Inflammatory macrophage treated with lipopolysaccharide for 1 hour (primary cell): Measurements from ENCODE around the gene AAMP.
"Not testable (repeated sequence)": the region's sequence is repeated elsewhere in the genome, so short reads cannot be mapped to it uniquely, and the experiment has no call there.

Experiments
- DNase-seq, 2 donors: peaks; one replicate each; pipeline ENCODE4 v3.0.0-alpha.2; 2020 to 2022

AAMP gene

GRCh38 chr2:218273908-218274249 is 3.9 kb upstream of the AAMP start:
- no peak for DNase-seq

GRCh38 chr2:218273214-218273907 is 3.4 kb upstream of the AAMP start:
- not testable (repeated sequence) for DNase-seq

- DNase-seq, result peak; percentile 73 to 86
These were observed 2.7 kb upstream of the AAMP start for GRCh38 chr2:218272531-218273212.

- no peak for DNase-seq
These were observed 2.1 kb upstream of the AAMP start for GRCh38 chr2:218271865-218272530.

- DNase-seq, result no peak
These were observed 1.5 kb upstream of the AAMP start for GRCh38 chr2:218271487-218271797.

GRCh38 chr2:218270721-218271486 is 967 bp upstream of the AAMP start:
- DNase-seq, result no peak

GRCh38 chr2:218267259-218267658 is 2.7 kb downstream of the AAMP start:
- no peak for DNase-seq

GRCh38 chr2:218266316-218266979 is 3.5 kb downstream of the AAMP start:
- no peak for DNase-seq

GRCh38 chr2:218265626-218266025 is 4.3 kb downstream of the AAMP start:
- DNase-seq, result no peak

- no peak for DNase-seq
These were observed 5.0 kb downstream of the AAMP start for GRCh38 chr2:218264773-218265561.

- DNase-seq, result peak; percentile 60 to 79
These were observed 5.9 kb downstream of the AAMP start for GRCh38 chr2:218263817-218264641.

- no peak for DNase-seq
These were observed 7.0 kb downstream of the AAMP start for GRCh38 chr2:218262631-218263586.

GRCh38 chr2:218262237-218262600 is 7.7 kb downstream of the AAMP start:
- DNase-seq, result no peak

- DNase-seq, result peak in 1 of 2 donors; percentile 33
These were observed 8.3 kb downstream of the AAMP start for GRCh38 chr2:218261423-218262236.

- no peak for DNase-seq
These were observed 9.1 kb downstream of the AAMP start, which contains the start of gene GPBAR1 for GRCh38 chr2:218260742-218261422. GPBAR1 (plus strand) TSS chr2:218261015; CDS start chr2:218262725, 1,710 bp downstream.

GRCh38 chr2:218260166-218260565 is 9.8 kb downstream of the AAMP start:
- DNase-seq, result no peak

- DNase-seq, result peak; percentile 70
These were observed 10.6 kb downstream of the AAMP start for GRCh38 chr2:218259099-218259961.
